HG02588 (cell line): ENCODE data around the gene TNFRSF1B.

ENCODE experiments used
- ATAC-seq: cut with Tn5 transposase; IDR thresholded peaks from one replicate; pipeline ENCODE4 v1.9.1; 2021; ENCODE audit warnings: mild to moderate bottlenecking, moderate library complexity; ENCODE audit not compliant: unreplicated experiment

The TNFRSF1B gene

GRCh38 chr1:12166834-12167492 is at the start of gene TNFRSF1B:
TNFRSF1B (plus strand) TSS chr1:12166991; CDS start chr1:12167092, 101 bp downstream.
- ATAC-seq, result no peak

- ATAC-seq, result no peak
Observed at GRCh38 chr1:12121212-12122003, 45.4 kb upstream of the TNFRSF1B start.

GRCh38 chr1:12123172-12123571 is 43.6 kb upstream of the TNFRSF1B start:
- ATAC-seq, result no peak

GRCh38 chr1:12124693-12125421 is 41.9 kb upstream of the TNFRSF1B start:
- ATAC-seq, result no peak

GRCh38 chr1:12125422-12126355 is 41.1 kb upstream of the TNFRSF1B start:
- no peak for ATAC-seq

GRCh38 chr1:12126781-12127180 is 40.0 kb upstream of the TNFRSF1B start:
- ATAC-seq, result no peak

GRCh38 chr1:12127206-12127810 is 39.5 kb upstream of the TNFRSF1B start:
- no peak for ATAC-seq

GRCh38 chr1:12128120-12128519 is 38.7 kb upstream of the TNFRSF1B start:
- ATAC-seq, result no peak

- no peak for ATAC-seq
Observed at GRCh38 chr1:12129624-12130023, 37.2 kb upstream of the TNFRSF1B start.

GRCh38 chr1:12130466-12131130 is 36.2 kb upstream of the TNFRSF1B start:
- ATAC-seq, result no peak

GRCh38 chr1:12132078-12132477 is 34.7 kb upstream of the TNFRSF1B start:
- no peak for ATAC-seq

- no peak for ATAC-seq
Observed at GRCh38 chr1:12134716-12135115, 32.1 kb upstream of the TNFRSF1B start.

GRCh38 chr1:12135612-12136011 is 31.2 kb upstream of the TNFRSF1B start:
- ATAC-seq, result no peak

GRCh38 chr1:12136916-12137610 is 29.7 kb upstream of the TNFRSF1B start:
- no peak for ATAC-seq

- no peak for ATAC-seq
Observed at GRCh38 chr1:12138196-12139168, 28.3 kb upstream of the TNFRSF1B start.

GRCh38 chr1:12140016-12140415 is 26.8 kb upstream of the TNFRSF1B start:
- ATAC-seq, result no peak

- no peak for ATAC-seq
Observed at GRCh38 chr1:12140515-12141162, 26.2 kb upstream of the TNFRSF1B start.
